ENCODE results near the gene OR13J1.

Gene OR13J1

DNA sequence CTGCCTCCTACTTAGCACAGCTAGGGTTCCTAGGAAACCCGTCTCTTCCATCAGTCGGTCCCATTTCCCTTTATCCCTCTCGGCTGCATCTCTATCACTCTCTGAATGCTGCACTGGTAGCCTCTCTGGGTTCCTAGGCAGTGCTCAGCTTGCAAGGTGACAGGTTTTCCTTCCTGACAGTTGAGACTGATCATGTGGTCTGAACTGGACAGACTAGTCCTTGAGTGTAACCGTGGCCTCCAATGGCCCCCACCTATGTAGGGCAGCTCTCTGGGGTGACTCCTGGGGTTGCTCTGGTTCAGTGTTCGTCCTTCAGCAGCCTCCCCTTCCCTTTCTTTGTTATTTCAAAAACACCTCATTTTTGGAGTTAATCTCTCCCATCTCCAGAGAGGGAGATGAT is 37.4 kb downstream of the OR13J1 start:
- no peak for DNase-seq (ENCODE audit: low spot score)

DNA sequence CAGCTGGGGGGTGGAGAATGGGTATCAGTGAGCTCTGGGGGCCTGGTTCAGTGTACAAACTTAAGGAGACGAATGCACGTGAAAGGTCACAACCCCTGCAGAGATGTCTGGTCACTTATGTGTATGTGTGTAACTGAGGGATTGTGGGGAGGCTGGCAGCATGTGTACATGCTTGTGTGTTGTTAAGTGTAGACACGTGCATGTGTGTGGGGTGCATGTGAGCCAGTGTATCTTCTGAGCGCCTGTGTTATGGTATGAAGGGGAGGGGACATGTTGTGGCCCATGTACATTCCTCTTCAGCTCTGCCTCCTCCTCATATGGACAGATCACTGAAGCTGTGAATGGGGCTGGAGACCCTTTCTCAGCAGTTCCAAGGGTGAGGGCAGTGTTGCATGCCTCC is 39.2 kb downstream of the OR13J1 start:
- no peak for DNase-seq (ENCODE audit: low spot score)

DNA sequence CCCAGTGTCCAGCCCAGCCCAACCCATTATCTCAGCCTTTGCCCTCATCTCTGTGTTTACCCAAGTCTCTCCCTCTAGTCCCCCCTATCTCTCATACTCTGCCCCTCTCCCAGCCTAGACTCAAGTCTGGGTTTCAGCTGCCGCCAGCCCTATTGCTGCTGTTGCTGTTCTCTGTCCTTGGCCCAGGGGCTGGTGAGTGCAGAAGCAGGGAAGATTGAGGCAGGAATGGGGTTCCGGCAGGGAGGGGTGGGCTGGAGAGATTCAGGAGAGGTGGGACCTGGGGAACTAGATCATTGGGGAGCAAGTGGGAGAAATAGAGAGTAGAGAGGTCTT is 40.5 kb downstream of the OR13J1 start:
- DNase-seq (ENCODE audit: low spot score) = no peak

DNA sequence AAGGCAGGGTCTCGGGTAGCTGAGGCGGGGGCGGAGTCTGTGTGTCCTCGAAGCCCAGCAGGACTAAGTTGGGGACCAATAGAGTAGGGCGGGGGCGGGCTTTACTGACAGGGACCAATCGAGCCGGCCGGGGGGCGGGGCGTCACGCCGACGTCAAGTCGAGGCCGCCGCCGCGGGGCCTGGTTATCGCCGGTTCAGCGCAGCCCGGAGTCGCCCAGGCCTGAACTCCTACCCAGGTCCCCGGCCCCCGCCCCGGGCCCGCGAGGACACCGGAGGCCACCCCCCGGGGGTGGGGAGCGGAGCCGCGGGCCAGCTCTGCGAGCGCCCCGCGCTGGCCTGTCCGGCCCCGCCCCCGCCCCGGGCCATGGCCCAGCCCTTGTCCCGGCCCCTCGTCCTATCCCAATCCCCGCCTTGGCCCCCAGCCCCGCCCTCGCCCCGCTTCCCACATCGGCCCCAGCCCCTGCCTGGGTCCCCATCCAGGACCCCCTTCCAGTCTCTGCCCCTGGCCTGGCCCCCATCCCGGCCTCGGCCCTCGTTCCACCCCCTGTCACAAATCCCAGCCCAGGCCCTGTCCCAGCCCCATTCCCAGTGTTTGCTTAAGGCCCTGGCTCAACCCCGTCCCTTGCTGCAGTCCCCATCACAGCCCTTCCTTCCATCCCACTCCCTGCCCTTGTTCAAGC is 41.0 kb downstream of the OR13J1 start, which contains the start of gene TMEM8B:
Gene TMEM8B (plus strand): TSS at position 145 of the 680 bp plus-strand sequence. CDS start 220 bp downstream, at position 365.
- peak; percentile 90 for DNase-seq (ENCODE audit: low spot score)

DNA sequence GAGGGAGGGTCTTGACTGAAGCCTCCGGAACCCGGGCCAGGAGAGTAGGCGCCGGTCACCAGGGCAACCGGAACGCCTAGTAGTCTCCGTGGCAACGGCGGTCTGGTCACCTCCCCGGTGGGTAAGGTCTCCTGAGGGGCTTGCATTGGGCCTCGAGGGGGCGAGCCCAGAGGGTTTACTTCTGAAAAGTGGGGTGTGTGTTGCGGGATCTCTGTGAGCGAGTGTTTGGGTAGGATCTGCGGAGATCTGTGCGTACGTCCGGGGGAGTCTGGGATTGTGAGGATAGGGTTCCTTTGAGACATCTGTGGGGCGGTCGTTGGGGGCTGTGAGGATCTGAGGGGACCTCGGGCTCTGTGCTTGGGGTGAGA is 41.5 kb downstream of the OR13J1 start, which contains the start of gene FAM221B:
Gene FAM221B (minus strand): TSS at position 17 of the 368 bp plus-strand sequence. CDS start 2,571 bp downstream, outside the sequence.
- no peak for DNase-seq (ENCODE audit: low spot score)

DNA sequence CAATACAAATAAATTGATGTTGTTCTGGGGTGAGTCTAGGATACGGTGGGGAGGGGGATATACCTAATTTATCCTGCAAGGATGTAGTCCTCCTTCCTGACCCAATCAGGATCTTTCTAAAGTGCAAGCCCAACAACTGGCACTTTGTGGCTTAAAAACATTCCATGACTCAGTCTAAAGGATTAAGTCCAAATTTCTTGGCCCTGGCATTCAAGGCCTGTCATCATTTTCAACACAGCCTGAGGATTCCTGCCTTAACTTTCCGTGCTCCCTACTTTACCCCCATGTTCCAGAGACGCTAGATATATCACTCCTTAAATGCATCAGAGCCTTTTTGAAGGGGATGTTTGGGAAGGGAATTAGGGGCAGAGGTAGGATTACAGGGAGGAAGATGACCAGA is 42.7 kb downstream of the OR13J1 start:
- DNase-seq (ENCODE audit: low spot score) = no peak

DNA sequence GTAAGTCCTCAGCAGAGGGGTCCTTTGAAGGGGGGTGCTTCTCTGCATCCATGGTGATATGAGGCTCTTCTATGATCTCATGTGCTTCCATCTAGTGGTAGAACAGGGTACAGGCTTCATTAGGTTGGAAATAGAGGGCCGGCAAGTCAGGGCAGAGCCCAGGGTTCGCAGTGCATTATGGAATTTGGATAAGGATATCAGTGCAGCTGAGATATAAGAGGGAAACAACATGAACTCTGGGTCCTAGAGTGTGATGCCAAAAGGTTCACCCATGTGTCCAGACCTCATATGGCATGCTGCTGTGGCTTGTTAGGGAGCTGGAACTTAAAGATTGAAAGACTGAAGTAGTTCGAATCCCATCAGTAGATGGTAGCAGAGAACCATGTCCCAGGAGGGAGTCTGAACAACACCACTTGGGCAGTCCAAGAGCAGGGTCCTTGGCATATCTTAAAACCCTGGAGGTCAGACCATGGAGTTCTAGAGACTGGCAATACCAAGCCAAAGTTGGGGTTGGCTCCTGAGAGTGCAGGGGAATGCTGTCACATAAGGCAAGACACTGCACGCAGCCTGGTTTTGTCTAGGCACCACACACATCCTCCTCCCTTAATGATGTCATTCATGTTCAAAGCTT is 44.0 kb downstream of the OR13J1 start:
- DNase-seq (ENCODE audit: low spot score) = peak; percentile 83

DNA sequence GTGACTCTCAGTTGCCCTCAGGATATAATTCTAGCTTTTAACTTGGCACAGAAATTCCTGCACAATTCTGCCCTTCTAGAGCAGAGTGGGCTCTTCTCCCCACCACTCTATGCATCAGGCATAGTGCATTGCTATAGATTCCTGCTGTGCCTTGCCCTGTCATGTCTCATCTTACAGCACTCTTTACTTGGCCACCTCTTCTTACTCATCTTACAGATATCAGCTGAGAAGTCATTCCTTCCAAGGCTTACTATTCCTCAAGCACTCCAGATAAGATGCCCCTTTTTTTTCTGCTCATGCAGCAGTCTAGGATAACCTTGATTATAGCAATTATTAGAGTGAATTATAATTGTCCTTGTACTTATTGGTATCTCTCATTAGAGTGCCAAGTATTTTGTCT is 47.3 kb downstream of the OR13J1 start:
- DNase-seq (ENCODE audit: low spot score) = no peak

DNA sequence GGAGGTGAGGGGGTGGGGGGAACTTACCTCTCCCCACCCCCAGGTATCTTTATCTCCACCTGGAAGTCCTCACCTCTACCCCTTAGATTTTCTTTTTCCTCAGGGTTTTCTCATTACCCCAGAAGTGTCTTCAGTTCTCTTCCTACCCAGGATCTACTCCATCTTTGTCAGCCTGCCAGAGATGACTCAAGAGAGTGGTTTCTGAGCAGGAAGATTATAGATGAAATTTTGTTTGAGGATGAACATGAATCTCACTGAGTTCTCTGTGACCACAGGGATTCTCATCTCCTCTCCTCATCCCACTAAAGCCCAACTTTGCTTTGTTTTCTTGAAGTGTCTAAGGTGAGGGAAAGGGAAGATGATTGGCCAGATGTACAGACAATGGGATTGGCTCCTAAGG is 50.1 kb downstream of the OR13J1 start:
- no peak for DNase-seq (ENCODE audit: low spot score)
